ENCODE results near the gene PARM1. TPM values are rescaled to one million over a fixed set of nuclear protein-coding genes. Genes with fewer than 3 reads are reported as not detected.

PARM1 gene
- total RNA-seq, 2 donors from 2014 or later: 88.9 to 231 TPM

DNA sequence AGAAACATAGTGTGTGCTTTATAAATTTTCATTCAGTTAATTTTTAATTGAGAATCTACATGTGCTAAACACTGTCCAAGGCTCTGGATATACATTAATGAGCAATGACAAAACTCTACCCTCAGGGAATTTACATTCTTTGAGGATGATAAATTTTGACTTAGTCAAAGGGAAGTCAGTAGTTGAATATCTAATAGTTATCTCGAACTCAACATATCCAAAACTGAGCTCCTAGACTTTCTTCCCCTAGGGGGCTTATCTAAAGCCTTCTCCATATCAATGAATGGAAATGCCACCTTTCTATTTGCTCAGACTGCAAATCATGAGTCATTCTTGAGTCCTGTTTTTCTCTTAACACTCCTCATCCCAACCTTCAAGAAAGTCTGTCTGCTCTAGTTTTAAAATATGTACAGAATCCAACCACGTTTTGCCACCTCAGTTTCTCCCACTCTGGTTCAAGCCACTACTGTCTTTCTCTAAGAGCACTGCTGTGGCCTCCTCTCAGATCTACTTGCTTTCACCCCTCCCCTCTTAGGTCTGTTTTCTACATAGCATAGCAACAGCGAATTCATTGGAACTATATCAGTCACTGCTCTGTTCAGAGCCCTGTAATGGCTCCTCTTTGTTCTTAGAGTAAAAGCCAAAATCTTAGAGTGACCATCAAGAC lies 9.5 kb downstream of the PARM1 start:
- Histone ChIP-seq H3K9me3 (no peaks in the 10 kb centered on the region), H3K36me3 (no peaks in the 10 kb centered on the region), H3K4me1 (peaks cover 0 to 20% of the 10 kb centered on the region in 2 donors), H3K4me3 (no peak overlapping the region), H3K27me3 (no peaks in the 10 kb centered on the region), H3K27ac (peak overlapping the region in 1 of 2 donors; percentile 18)
- DNase-seq (ENCODE audit: low spot score): no peak
- TF ChIP-seq, protein P1, sequence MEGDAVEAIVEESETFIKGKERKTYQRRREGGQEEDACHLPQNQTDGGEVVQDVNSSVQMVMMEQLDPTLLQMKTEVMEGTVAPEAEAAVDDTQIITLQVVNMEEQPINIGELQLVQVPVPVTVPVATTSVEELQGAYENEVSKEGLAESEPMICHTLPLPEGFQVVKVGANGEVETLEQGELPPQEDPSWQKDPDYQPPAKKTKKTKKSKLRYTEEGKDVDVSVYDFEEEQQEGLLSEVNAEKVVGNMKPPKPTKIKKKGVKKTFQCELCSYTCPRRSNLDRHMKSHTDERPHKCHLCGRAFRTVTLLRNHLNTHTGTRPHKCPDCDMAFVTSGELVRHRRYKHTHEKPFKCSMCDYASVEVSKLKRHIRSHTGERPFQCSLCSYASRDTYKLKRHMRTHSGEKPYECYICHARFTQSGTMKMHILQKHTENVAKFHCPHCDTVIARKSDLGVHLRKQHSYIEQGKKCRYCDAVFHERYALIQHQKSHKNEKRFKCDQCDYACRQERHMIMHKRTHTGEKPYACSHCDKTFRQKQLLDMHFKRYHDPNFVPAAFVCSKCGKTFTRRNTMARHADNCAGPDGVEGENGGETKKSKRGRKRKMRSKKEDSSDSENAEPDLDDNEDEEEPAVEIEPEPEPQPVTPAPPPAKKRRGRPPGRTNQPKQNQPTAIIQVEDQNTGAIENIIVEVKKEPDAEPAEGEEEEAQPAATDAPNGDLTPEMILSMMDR (IDR thresholded peaks at IDR 0.05): no peak

GRCh38 chr4:74942918-74943253 lies 10.0 kb downstream of the PARM1 start:
- Histone ChIP-seq H3K4me3 (no peak overlapping the region), H3K27me3 (no peaks in the 10 kb centered on the region), H3K9me3 (no peaks in the 10 kb centered on the region), H3K27ac (peak overlapping the region in 1 of 2 donors; percentile 18), H3K4me1 (peaks cover 0 to 20% of the 10 kb centered on the region in 2 donors), H3K36me3 (no peaks in the 10 kb centered on the region)
- no peak for DNase-seq (ENCODE audit: low spot score)
- TF ChIP-seq, protein P1 (IDR thresholded peaks at IDR 0.05): no peak

DNA sequence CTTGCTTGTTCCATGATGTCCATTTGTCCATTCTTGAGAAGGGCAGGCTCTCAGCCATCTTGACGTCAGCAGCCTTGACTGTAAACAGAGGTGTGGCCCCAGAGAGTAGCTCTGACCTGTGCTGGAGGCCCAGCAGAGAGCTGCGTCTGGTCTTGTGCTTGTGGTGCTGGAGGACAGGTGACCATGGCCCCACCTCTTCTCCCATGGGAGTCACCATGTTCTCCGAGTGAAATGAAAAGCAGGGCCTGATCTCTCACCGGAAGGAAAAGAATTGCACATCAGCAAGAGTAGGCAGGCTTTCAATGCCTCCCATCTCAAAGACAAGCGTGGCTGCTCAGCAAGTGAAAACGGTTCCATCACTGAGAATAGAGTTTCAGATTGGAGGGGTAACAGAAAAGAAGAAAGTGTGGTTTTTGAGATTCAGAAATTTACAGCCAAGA lies 11.5 kb downstream of the PARM1 start:
- no peaks in the 10 kb centered on the region for H3K27me3 ChIP-seq
- H3K36me3 ChIP-seq: no peaks in the 10 kb centered on the region
- peaks cover 0 to 16% of the 10 kb centered on the region in 2 donors for H3K4me1 ChIP-seq
- H3K4me3 ChIP-seq: no peak overlapping the region
- TF ChIP-seq, protein P1 (IDR thresholded peaks at IDR 0.05): no peak
- no peak for DNase-seq (ENCODE audit: low spot score)
- no peaks in the 10 kb centered on the region for H3K9me3 ChIP-seq
- peak overlapping the region in 1 of 2 donors; percentile 36 for H3K27ac ChIP-seq

DNA sequence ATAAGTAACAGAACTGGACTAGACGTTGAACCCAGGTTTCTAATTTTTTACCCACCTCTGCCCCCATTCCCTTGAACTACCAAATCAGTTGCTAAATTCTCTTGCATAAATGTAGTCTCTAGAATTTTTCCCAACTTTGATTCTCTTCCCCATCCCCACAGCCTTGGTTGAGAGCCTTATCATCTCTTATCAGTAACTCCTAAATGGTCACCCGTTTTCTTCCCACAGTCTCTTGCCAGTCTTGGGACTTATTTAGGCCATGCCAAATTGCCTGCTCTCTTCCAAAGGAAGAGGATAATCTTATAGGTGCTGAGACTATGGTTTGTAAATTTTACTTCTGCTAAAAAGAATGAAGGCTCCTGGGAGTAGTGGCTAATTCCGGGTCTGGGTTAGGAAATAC lies 13.3 kb downstream of the PARM1 start:
- H3K27me3 ChIP-seq: no peaks in the 10 kb centered on the region
- H3K4me3 ChIP-seq: no peak overlapping the region
- peaks cover 0 to 15% of the 10 kb centered on the region in 2 donors for H3K4me1 ChIP-seq
- no peaks in the 10 kb centered on the region for H3K36me3 ChIP-seq
- TF ChIP-seq, protein P1 (IDR thresholded peaks at IDR 0.05): no peak
- peak overlapping the region in 1 of 2 donors; percentile 18 for H3K27ac ChIP-seq
- peaks cover 0 to 4% of the 10 kb centered on the region in 2 donors for H3K9me3 ChIP-seq
- no peak for DNase-seq (ENCODE audit: low spot score)

- TF ChIP-seq, protein P1 (IDR thresholded peaks at IDR 0.05): no peak
- Histone ChIP-seq H3K4me1 (peaks cover 0 to 12% of the 10 kb centered on the region in 2 donors), H3K27ac (peak overlapping the region; percentile 37 to 45), H3K27me3 (no peaks in the 10 kb centered on the region), H3K36me3 (no peaks in the 10 kb centered on the region), H3K9me3 (peaks cover 0 to 4% of the 10 kb centered on the region in 2 donors), H3K4me3 (no peak overlapping the region)
- no peak for DNase-seq (ENCODE audit: low spot score)
Measured at GRCh38 chr4:74947798-74948197, 14.9 kb downstream of the PARM1 start.

DNA sequence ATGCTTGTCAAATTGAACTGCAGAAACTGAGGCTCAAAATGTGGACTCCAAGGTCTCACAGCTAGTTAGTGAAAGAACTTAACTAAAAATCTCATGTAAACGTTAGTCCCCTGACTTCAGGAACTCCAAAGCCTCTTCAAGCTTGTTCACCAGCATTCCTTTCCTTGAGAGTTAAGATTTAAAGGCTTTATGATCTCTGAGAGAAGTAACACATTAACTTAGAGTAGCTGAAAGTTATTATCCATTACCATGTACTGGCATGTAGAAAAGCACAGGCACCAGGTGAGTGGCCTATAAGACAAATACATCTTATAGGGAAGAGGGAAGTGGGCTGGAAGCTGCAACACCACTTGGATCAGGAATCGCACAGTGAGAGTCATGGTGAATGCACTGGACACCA lies 15.3 kb downstream of the PARM1 start:
- TF ChIP-seq, protein P1 (IDR thresholded peaks at IDR 0.05): no peak
- no peaks in the 10 kb centered on the region for H3K27me3 ChIP-seq
- H3K9me3 ChIP-seq: peaks cover 0 to 4% of the 10 kb centered on the region in 2 donors
- no peaks in the 10 kb centered on the region for H3K36me3 ChIP-seq
- no peak overlapping the region for H3K4me3 ChIP-seq
- peaks cover 0 to 12% of the 10 kb centered on the region in 2 donors for H3K4me1 ChIP-seq
- no peak for DNase-seq (ENCODE audit: low spot score)
- peak overlapping the region; percentile 19 to 34 for H3K27ac ChIP-seq

Data from right atrium auricular region (tissue), 2 donors.